Mucosa of stomach (tissue), 1 donor: ENCODE data around the gene HRC.
"Not testable (repeated sequence)": the region's sequence is repeated elsewhere in the genome, so short reads cannot be mapped to it uniquely, and the experiment has no call there.

Experiments used
- H3K27me3 ChIP-seq: one replicate; pipeline ENCODE4 v1.7.0; 2013; ENCODE audit warnings: mild to moderate bottlenecking, low read length; ENCODE audit not compliant: control insufficient read depth, insufficient read depth
- H3K36me3 ChIP-seq: one replicate; pipeline ENCODE4 v1.7.0; 2013; ENCODE audit warnings: low read length; ENCODE audit not compliant: control insufficient read depth, insufficient read depth
- H3K4me1 ChIP-seq: one replicate; pipeline ENCODE4 v1.7.0; 2013; ENCODE audit warnings: mild to moderate bottlenecking, low read length; ENCODE audit not compliant: control insufficient read depth, insufficient read depth
- H3K4me3 ChIP-seq: one replicate; pipeline ENCODE4 v1.7.0; 2013; ENCODE audit warnings: low read length
- H3K9ac ChIP-seq: one replicate; pipeline ENCODE4 v1.7.0; 2013; ENCODE audit warnings: mild to moderate bottlenecking, low read length, moderate library complexity
- H3K9me3 ChIP-seq: one replicate; pipeline ENCODE4 v1.7.0; 2013; ENCODE audit warnings: mild to moderate bottlenecking, low read length, moderate library complexity; ENCODE audit not compliant: control insufficient read depth
- donor health status: Pancreatic carcinoma.

The HRC gene

GRCh38 chr19:49155820-49156346, 687 bp upstream of the HRC start:
- Histone ChIP-seq H3K27me3 (no peaks in the 10 kb centered on the region), H3K36me3 (no peaks in the 10 kb centered on the region), H3K9ac (no peak overlapping the region), H3K4me1 (peaks cover 34% of the 10 kb centered on the region), H3K9me3 (no peaks in the 10 kb centered on the region), H3K4me3 (no peak overlapping the region)

- peaks cover 27% of the 10 kb centered on the region for H3K4me1 ChIP-seq
- H3K9me3 ChIP-seq: no peaks in the 10 kb centered on the region
- no peak overlapping the region for H3K9ac ChIP-seq
- no peaks in the 10 kb centered on the region for H3K27me3 ChIP-seq
- no peaks in the 10 kb centered on the region for H3K36me3 ChIP-seq
- no peak overlapping the region for H3K4me3 ChIP-seq
Observed at GRCh38 chr19:49154279-49154678, 917 bp downstream of the HRC start.

GRCh38 chr19:49153167-49153809, 1.9 kb downstream of the HRC start:
- H3K4me3 ChIP-seq: no peak overlapping the region
- H3K9ac ChIP-seq: no peak overlapping the region
- no peaks in the 10 kb centered on the region for H3K27me3 ChIP-seq
- no peaks in the 10 kb centered on the region for H3K36me3 ChIP-seq
- H3K4me1 ChIP-seq: peaks cover 31% of the 10 kb centered on the region
- no peaks in the 10 kb centered on the region for H3K9me3 ChIP-seq

GRCh38 chr19:49152119-49152550, 3.1 kb downstream of the HRC start:
- peaks cover 31% of the 10 kb centered on the region for H3K4me1 ChIP-seq
- no peak overlapping the region for H3K9ac ChIP-seq
- no peak overlapping the region for H3K4me3 ChIP-seq
- H3K9me3 ChIP-seq: no peaks in the 10 kb centered on the region
- no peaks in the 10 kb centered on the region for H3K27me3 ChIP-seq
- H3K36me3 ChIP-seq: no peaks in the 10 kb centered on the region

- Histone ChIP-seq H3K9me3 (no peaks in the 10 kb centered on the region), H3K36me3 (no peaks in the 10 kb centered on the region), H3K9ac (no peak overlapping the region), H3K4me3 (no peak overlapping the region), H3K4me1 (peaks cover 24% of the 10 kb centered on the region), H3K27me3 (no peaks in the 10 kb centered on the region)
Observed at GRCh38 chr19:49151267-49152118, 3.7 kb downstream of the HRC start.

- no peaks in the 10 kb centered on the region for H3K36me3 ChIP-seq
- no peaks in the 10 kb centered on the region for H3K9me3 ChIP-seq
- peak overlapping the region; percentile 19 for H3K9ac ChIP-seq
- H3K4me3 ChIP-seq: no peak overlapping the region
- H3K27me3 ChIP-seq: no peaks in the 10 kb centered on the region
- H3K4me1 ChIP-seq: peaks cover 24% of the 10 kb centered on the region
Observed at GRCh38 chr19:49150944-49151243, 4.3 kb downstream of the HRC start.

- Histone ChIP-seq H3K4me3 (peak overlapping the region; percentile 20), H3K36me3 (no peaks in the 10 kb centered on the region), H3K9ac (peak overlapping the region; percentile 19), H3K9me3 (no peaks in the 10 kb centered on the region), H3K27me3 (no peaks in the 10 kb centered on the region), H3K4me1 (peaks cover 24% of the 10 kb centered on the region)
Observed at GRCh38 chr19:49150106-49150943, 4.9 kb downstream of the HRC start.

- no peaks in the 10 kb centered on the region for H3K9me3 ChIP-seq
- H3K36me3 ChIP-seq: no peaks in the 10 kb centered on the region
- peak overlapping the region; percentile 20 for H3K4me3 ChIP-seq
- H3K4me1 ChIP-seq: peaks cover 24% of the 10 kb centered on the region
- no peaks in the 10 kb centered on the region for H3K27me3 ChIP-seq
- peak overlapping the region; percentile 19 for H3K9ac ChIP-seq
Observed at GRCh38 chr19:49149652-49150105, 5.5 kb downstream of the HRC start.

- no peaks in the 10 kb centered on the region for H3K27me3 ChIP-seq
- H3K36me3 ChIP-seq: no peaks in the 10 kb centered on the region
- H3K9me3 ChIP-seq: no peaks in the 10 kb centered on the region
- H3K4me1 ChIP-seq: peaks cover 24% of the 10 kb centered on the region
- H3K4me3 ChIP-seq: peak overlapping the region; percentile 20
- peak overlapping the region; percentile 19 for H3K9ac ChIP-seq
Observed at GRCh38 chr19:49148784-49149651, 6.2 kb downstream of the HRC start.

- no peaks in the 10 kb centered on the region for H3K27me3 ChIP-seq
- H3K9ac ChIP-seq: no peak overlapping the region
- H3K9me3 ChIP-seq: no peaks in the 10 kb centered on the region
- no peaks in the 10 kb centered on the region for H3K36me3 ChIP-seq
- peaks cover 27% of the 10 kb centered on the region for H3K4me1 ChIP-seq
- H3K4me3 ChIP-seq: no peak overlapping the region
Observed at GRCh38 chr19:49148044-49148682, 7.0 kb downstream of the HRC start.

GRCh38 chr19:49146408-49146770, 8.8 kb downstream of the HRC start:
- H3K36me3 ChIP-seq, H3K27me3 ChIP-seq, H3K9me3 ChIP-seq, H3K4me3 ChIP-seq, H3K9ac ChIP-seq: not testable (repeated sequence)
- H3K4me1 ChIP-seq: peaks cover 31% of the 10 kb centered on the region
